ENCODE data around the gene TMEM106B.

The TMEM106B gene

DNA sequence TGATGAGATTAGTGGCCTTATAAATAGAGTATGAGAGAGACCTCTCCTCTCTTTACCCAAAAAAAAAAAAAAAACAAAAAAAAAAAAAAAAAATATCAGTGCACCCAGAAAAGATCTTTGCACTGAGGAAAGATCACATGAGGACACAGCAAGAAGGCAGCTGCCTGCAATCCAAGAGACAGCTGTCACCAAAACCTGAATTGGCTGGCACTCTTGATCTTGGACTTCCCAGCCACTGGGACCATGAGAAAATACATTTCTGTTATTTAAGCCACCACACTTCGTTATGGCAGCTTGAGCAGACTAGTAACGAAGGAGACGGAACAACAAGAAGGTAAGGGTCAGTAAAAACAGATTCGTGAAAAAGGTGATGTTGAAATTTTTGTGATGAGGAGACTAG is 47.0 kb downstream of the TMEM106B start:
- DNase-seq (ENCODE audit: low read depth) = no peak
- TF ChIP-seq, protein P1, sequence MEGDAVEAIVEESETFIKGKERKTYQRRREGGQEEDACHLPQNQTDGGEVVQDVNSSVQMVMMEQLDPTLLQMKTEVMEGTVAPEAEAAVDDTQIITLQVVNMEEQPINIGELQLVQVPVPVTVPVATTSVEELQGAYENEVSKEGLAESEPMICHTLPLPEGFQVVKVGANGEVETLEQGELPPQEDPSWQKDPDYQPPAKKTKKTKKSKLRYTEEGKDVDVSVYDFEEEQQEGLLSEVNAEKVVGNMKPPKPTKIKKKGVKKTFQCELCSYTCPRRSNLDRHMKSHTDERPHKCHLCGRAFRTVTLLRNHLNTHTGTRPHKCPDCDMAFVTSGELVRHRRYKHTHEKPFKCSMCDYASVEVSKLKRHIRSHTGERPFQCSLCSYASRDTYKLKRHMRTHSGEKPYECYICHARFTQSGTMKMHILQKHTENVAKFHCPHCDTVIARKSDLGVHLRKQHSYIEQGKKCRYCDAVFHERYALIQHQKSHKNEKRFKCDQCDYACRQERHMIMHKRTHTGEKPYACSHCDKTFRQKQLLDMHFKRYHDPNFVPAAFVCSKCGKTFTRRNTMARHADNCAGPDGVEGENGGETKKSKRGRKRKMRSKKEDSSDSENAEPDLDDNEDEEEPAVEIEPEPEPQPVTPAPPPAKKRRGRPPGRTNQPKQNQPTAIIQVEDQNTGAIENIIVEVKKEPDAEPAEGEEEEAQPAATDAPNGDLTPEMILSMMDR (IDR thresholded peaks at IDR 0.05; ENCODE audit: insufficient read depth, low read depth, low read length, missing control alignments) = no peak
- H3K4me3 ChIP-seq (ENCODE audit: low read length) = no peak overlapping the region

DNA sequence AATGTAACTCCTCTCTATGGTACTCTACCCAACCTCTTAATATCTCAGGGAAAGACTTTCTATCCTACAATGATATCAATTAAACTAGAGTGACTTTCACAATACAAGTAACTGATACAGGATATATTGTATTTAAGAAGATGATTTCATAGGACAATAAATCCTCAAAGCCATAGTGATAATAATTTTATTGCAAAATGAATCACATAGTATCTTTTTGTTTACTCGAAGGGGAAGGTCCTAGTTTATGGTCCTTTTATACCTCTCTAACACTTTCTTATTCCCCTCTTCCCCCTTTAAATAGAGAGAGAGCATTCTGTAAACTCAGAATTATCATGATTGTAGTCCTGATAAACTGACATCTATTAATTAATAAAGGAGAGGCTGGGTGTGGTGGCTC is 56.4 kb downstream of the TMEM106B start:
- TF ChIP-seq, protein P1 (IDR thresholded peaks at IDR 0.05; ENCODE audit: insufficient read depth, low read depth, low read length, missing control alignments) = no peak
- DNase-seq (ENCODE audit: low read depth) = no peak
- H3K4me3 ChIP-seq (ENCODE audit: low read length) = no peak overlapping the region

DNA sequence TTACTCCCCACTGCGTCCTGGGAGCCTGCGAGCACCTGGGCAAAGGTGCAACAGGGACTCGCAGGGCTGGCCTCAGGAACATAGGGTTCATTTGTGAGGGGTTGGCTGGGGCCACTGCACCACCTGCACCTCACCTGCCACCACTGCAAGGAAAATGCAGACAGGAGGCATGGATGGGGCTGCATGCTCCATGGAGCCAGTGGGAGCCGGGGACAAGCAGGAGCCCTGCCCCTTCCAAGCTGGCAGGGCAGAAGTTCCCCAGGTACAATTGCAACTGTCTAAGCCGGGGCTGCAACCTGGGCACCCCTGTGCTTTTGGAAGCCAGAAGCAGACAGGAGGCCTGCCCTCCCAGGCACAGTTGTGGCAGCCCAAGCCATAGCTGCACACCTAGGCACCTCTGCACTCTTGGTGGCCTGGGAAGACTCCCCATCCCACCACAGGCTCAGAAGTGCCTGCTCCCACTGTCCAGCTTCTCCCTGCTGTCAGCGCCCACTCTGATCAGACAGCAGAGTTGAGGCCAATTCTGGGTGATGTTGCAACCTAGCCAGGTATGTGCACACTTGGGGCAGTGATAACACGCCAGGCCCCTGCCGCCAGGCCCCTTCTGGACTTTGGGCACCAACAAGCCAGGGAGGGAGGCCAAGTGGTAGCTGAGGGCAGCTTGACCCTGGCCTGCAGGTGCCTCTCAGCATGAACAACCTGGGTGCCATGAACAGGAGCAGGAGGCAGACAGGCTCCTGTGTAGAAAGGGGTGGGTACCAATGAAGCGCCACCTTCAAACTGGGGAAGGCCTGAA is 58.2 kb downstream of the TMEM106B start:
- no peak overlapping the region for H3K4me3 ChIP-seq (ENCODE audit: low read length)
- no peak for DNase-seq (ENCODE audit: low read depth)
- TF ChIP-seq, protein P1 (IDR thresholded peaks at IDR 0.05; ENCODE audit: insufficient read depth, low read depth, low read length, missing control alignments) = no peak

DNA sequence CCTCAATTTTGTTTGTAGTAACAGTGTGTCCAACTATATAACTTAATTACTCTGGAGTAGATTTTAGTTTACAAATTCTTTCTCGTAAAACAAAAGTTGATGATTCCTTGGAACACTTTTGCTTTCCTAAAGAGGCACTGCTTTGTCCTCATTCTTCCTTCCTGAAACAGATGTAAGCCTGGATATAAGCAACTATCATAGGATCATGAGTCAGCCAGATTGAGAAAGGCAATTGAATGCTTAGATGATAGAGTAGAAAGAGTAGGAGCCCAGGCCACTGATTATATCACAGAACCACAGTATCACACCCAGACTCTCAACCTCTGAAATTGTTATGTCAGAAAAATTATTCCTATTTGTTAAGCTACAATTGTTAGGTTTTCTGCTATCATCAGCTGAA is 69.9 kb downstream of the TMEM106B start:
- TF ChIP-seq, protein P1 (IDR thresholded peaks at IDR 0.05; ENCODE audit: insufficient read depth, low read depth, low read length, missing control alignments) = no peak
- H3K4me3 ChIP-seq (ENCODE audit: low read length) = no peak overlapping the region
- peak; percentile 67 for DNase-seq (ENCODE audit: low read depth)

DNA sequence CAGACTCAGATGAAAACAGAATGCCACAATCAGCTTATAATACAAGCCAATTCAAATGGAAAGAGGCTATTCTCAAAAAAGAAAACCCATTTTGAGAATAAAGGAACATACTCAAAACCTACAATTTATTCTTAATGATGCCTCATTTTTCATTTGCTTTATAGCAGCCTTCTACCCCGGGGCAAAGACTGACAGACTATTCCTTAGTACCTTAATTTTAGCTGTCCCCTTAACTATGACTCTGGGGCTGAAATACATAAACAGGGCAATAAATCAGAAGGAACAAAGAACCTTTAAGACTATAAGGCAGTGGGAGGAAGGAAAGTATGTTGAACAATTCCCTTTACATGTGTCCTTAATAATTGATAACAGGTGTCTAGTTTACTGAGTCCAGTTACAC is 76.8 kb downstream of the TMEM106B start:
- no peak for DNase-seq (ENCODE audit: low read depth)
- TF ChIP-seq, protein P1 (IDR thresholded peaks at IDR 0.05; ENCODE audit: insufficient read depth, low read depth, low read length, missing control alignments) = no peak
- no peak overlapping the region for H3K4me3 ChIP-seq (ENCODE audit: low read length)

DNA sequence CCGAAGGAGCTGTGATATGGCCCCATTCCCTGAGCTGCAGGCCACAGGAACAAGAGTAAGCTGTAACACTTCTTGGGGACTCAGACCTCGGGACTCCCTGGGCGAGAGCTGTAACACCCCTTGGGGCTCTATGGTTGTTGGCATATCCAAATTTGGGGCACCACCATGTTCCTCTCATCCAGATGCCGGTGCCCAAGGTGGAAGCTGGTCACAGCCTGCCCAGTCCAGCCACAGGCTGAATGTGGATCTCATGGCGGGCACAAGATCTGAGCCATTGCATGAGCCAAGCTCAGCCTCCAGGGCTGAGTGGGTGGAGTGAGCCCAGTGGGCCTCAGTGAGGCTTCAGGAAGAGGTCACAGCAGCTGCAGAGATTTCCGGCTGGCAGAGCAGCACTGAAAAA is 78.9 kb downstream of the TMEM106B start:
- H3K4me3 ChIP-seq (ENCODE audit: low read length) = no peak overlapping the region
- TF ChIP-seq, protein P1 (IDR thresholded peaks at IDR 0.05; ENCODE audit: insufficient read depth, low read depth, low read length, missing control alignments) = no peak
- no peak for DNase-seq (ENCODE audit: low read depth)

DNA sequence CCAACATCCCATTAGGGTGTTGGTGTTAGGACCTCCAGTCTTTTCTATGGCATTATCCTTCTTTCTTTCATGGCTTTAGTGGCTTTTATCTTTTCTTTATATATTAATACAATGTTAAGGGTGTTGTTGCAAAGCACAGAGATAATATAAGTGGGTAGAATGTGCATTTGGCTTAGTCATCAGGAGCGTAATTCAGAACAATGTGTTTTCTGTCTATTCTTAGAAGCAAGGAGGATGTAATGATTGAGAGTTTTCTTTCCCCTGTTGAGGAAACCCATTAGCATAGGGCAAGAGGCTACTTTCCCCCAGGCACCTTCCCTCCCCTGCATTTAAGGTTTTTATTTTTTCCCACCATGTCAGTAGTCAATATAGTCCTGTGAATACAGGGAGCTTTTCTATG is 79.7 kb downstream of the TMEM106B start:
- H3K4me3 ChIP-seq (ENCODE audit: low read length) = no peak overlapping the region
- DNase-seq (ENCODE audit: low read depth) = no peak
- TF ChIP-seq, protein P1 (IDR thresholded peaks at IDR 0.05; ENCODE audit: insufficient read depth, low read depth, low read length, missing control alignments) = no peak
